ENCODE results near the gene DEPP1.
A peak's percentile ranks its signal among the peaks of the same experiment; 100 is the strongest.

DEPP1 gene

DNA sequence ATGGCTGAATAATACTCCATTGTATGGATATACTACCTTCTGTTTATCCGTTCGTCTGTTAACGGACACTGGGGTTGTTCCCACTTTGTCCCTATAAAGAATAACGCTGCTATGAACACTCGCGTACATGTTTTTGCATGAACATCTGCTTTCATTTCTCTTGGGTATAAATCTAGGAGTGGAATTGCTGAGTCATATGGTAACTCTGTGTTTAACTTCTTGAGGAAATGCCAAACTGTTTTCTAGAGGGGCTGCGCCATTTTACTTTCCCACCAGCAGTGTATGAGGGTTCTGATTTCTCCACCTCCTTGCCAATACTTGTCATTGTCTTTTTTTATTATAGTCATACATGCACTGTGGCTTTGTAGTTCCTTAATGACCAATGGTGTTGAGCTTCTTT lies 39.7 kb downstream of the DEPP1 start:
- no peak overlapping the region for H3K27ac ChIP-seq (ENCODE audit: extremely low read depth, low read depth, low read length)
- H3K36me3 ChIP-seq (ENCODE audit: control insufficient read depth in 2 of 2, insufficient read depth in 1 of 2, low read length in 2 of 2) = no peaks in the 10 kb centered on the region
- peak; percentile 60; the same call in 1 of the 2 replicates for TF ChIP-seq ZNF140 (tag by site-specific recombination; IDR thresholded peaks at IDR 0.05)
- TF ChIP-seq, protein P1, sequence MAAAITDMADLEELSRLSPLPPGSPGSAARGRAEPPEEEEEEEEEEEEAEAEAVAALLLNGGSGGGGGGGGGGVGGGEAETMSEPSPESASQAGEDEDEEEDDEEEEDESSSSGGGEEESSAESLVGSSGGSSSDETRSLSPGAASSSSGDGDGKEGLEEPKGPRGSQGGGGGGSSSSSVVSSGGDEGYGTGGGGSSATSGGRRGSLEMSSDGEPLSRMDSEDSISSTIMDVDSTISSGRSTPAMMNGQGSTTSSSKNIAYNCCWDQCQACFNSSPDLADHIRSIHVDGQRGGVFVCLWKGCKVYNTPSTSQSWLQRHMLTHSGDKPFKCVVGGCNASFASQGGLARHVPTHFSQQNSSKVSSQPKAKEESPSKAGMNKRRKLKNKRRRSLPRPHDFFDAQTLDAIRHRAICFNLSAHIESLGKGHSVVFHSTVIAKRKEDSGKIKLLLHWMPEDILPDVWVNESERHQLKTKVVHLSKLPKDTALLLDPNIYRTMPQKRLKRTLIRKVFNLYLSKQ (tag by site-specific recombination; IDR thresholded peaks at IDR 0.05; ENCODE audit: borderline replicate concordance) = no peak
- H3K4me1 ChIP-seq (ENCODE audit: control insufficient read depth, insufficient read depth, low read length) = no peaks in the 10 kb centered on the region
- no peak overlapping the region for H3K4me3 ChIP-seq (ENCODE audit: low read depth, low read length)
- ChIA-PET CTCF (no interaction called here), POLR2A (no interaction called here)
- no peaks in the 10 kb centered on the region for H3K9me3 ChIP-seq (ENCODE audit: control insufficient read depth, insufficient read depth, low read depth, low read length)

DNA sequence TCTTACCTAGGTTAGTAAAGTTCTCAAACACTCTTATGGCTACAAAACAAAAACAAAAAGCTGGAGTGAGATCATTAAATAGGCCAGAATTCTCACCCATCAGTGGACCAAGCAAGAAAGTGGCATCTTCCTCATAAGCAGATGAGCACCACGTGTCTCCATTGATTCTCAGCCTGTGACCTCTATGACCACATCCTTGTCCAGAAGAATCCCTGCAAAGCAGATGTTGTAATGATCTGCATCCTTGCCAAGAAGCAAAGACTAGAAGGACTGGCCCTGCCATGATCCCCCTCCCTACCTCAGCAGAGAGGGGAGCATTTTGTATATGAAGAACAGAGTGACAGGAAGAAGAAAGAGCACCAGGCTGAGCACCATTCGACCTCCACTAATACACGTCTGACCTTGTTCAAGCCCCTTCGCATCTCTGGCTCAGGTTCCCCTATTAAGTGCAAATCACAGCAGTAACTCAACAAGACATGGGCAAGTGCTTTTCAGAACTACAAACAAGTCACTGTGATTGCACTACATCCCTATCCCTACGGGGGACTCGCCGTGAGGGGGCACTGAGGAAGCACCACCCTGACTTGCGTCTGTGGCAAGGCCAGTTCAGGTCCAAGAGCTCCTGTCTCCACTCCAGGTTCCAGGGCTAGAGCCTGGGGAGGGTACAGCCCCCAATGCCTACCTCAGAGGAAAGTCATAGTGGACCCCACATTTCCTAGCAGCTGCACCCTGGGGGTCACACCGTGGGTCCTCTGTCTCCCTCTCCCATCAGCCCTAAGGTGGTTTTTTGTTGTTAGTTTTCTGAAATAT lies 41.2 kb downstream of the DEPP1 start:
- H3K27ac ChIP-seq (ENCODE audit: extremely low read depth, low read depth, low read length) = no peak overlapping the region
- no peaks in the 10 kb centered on the region for H3K9me3 ChIP-seq (ENCODE audit: control insufficient read depth, insufficient read depth, low read depth, low read length)
- TF ChIP-seq, protein P2, sequence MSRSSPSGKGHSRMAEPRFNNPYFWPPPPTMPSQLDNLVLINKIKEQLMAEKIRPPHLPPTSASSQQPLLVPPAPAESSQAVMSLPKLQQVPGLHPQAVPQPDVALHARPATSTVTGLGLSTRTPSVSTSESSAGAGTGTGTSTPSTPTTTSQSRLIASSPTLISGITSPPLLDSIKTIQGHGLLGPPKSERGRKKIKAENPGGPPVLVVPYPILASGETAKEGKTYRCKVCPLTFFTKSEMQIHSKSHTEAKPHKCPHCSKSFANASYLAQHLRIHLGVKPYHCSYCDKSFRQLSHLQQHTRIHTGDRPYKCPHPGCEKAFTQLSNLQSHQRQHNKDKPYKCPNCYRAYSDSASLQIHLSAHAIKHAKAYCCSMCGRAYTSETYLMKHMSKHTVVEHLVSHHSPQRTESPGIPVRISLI (tag by site-specific recombination; IDR thresholded peaks at IDR 0.05) = no peak
- TF ChIP-seq ZNF341 (tag by site-specific recombination; IDR thresholded peaks at IDR 0.05; ENCODE audit: low read depth) = no peak
- TF ChIP-seq, protein P3, sequence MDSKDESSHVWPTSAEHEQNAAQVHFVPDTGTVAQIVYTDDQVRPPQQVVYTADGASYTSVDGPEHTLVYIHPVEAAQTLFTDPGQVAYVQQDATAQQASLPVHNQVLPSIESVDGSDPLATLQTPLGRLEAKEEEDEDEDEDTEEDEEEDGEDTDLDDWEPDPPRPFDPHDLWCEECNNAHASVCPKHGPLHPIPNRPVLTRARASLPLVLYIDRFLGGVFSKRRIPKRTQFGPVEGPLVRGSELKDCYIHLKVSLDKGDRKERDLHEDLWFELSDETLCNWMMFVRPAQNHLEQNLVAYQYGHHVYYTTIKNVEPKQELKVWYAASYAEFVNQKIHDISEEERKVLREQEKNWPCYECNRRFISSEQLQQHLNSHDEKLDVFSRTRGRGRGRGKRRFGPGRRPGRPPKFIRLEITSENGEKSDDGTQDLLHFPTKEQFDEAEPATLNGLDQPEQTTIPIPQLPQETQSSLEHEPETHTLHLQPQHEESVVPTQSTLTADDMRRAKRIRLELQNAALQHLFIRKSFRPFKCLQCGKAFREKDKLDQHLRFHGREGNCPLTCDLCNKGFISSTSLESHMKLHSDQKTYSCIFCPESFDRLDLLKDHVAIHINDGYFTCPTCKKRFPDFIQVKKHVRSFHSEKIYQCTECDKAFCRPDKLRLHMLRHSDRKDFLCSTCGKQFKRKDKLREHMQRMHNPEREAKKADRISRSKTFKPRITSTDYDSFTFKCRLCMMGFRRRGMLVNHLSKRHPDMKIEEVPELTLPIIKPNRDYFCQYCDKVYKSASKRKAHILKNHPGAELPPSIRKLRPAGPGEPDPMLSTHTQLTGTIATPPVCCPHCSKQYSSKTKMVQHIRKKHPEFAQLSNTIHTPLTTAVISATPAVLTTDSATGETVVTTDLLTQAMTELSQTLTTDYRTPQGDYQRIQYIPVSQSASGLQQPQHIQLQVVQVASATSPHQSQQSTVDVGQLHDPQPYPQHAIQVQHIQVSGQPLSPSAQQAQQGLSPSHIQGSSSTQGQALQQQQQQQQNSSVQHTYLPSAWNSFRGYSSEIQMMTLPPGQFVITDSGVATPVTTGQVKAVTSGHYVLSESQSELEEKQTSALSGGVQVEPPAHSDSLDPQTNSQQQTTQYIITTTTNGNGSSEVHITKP (tag by site-specific recombination; IDR thresholded peaks at IDR 0.05) = no peak
- no peak for TF ChIP-seq SCRT2 (tag by site-specific recombination; IDR thresholded peaks at IDR 0.05)
- no peak for TF ChIP-seq SP3 (tag by site-specific recombination; IDR thresholded peaks at IDR 0.05)
- TF ChIP-seq ZNF785 (tag by site-specific recombination; IDR thresholded peaks at IDR 0.05) = no peak
- no peak for TF ChIP-seq ZFP69B (tag by site-specific recombination; IDR thresholded peaks at IDR 0.05)
- TF ChIP-seq ZNF184 (tag by site-specific recombination; IDR thresholded peaks at IDR 0.05) = no peak
- TF ChIP-seq ZNF223 (tag by site-specific recombination; IDR thresholded peaks at IDR 0.05) = no peak
- no peak overlapping the region for H3K4me3 ChIP-seq (ENCODE audit: low read depth, low read length)
- H3K4me1 ChIP-seq (ENCODE audit: control insufficient read depth, insufficient read depth, low read length) = no peaks in the 10 kb centered on the region; the same call in 1 of the 2 replicates
- ChIA-PET CTCF (interaction anchor here (0.6 kb wide), 1 partner anchor 673 kb away, joined by 5 read pairs; no protein-coding TSS in a partner anchor), POLR2A (no interaction called here)
- H3K36me3 ChIP-seq (ENCODE audit: control insufficient read depth in 2 of 2, insufficient read depth in 1 of 2, low read length in 2 of 2) = no peaks in the 10 kb centered on the region

DNA sequence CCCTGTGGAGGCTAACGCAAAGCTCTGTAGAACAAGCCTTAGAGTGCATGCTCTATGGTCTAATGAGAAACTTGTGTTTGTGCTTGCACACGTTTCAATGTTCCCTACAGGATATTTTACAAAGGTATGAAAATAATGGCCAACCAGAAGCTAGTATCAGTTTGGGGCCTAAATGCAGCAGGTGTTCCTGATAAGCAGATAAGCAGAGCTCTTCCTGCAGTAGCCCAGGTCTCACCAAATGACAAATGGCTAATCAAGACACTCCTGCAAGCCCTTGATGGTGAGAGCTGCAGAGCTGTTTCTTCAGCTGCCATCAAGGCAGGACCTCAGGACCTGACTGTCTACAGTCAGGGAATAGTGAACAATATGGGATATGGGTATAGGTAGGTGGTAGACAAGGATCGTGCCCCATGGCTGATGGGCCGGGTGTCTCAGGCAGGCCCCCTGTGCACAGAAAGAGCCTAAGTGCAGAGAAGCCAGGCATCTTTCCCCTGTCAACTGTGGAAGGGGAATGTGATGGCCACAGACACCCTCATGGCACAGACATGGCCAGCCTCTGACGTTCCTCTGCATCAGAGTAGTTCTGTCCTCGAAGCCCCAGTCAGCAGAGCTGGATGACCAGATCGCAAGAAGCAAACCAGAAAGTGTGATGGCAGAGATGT lies 42.2 kb downstream of the DEPP1 start:
- CTCF ChIA-PET = interaction anchor here (0.6 to 1.2 kb wide), 3 partner anchors 19 to 38 kb away, joined by 3 read pairs; no protein-coding TSS in a partner anchor
- Histone ChIP-seq H3K4me3 (ENCODE audit: low read depth, low read length) (no peak overlapping the region), H3K27ac (ENCODE audit: extremely low read depth, low read depth, low read length) (no peak overlapping the region), H3K36me3 (ENCODE audit: control insufficient read depth in 2 of 2, insufficient read depth in 1 of 2, low read length in 2 of 2) (no peaks in the 10 kb centered on the region), H3K4me1 (ENCODE audit: control insufficient read depth, insufficient read depth, low read length) (no peaks in the 10 kb centered on the region; the same call in 1 of the 2 replicates), H3K9me3 (ENCODE audit: control insufficient read depth, insufficient read depth, low read depth, low read length) (no peaks in the 10 kb centered on the region)
- POLR2A ChIA-PET = interaction anchor here (0.6 kb wide), 1 partner anchor 39 kb away, joined by 5 read pairs; no protein-coding TSS in a partner anchor
- TF ChIP-seq BCL11A (tag by site-specific recombination; IDR thresholded peaks at IDR 0.05; ENCODE audit: low read depth) (no peak), ZNF2 (tag by site-specific recombination; IDR thresholded peaks at IDR 0.05) (no peak), ZNF266 (tag by site-specific recombination; IDR thresholded peaks at IDR 0.05; ENCODE audit: low read depth) (no peak), ZNF155 (tag by site-specific recombination; IDR thresholded peaks at IDR 0.05) (no peak), ZNF610 (tag by site-specific recombination; IDR thresholded peaks at IDR 0.05; ENCODE audit: borderline replicate concordance) (no peak), ZNF624 (tag by site-specific recombination; IDR thresholded peaks at IDR 0.05) (no peak), ZNF596 (tag by site-specific recombination; IDR thresholded peaks at IDR 0.05) (no peak), ZFP3 (tag by site-specific recombination; IDR thresholded peaks at IDR 0.05; ENCODE audit: low read depth) (no peak), ZNF174 (tag by site-specific recombination; IDR thresholded peaks at IDR 0.05) (no peak), ZNF707 (tag by site-specific recombination; IDR thresholded peaks at IDR 0.05) (no peak)
- TF ChIP-seq, protein P4, sequence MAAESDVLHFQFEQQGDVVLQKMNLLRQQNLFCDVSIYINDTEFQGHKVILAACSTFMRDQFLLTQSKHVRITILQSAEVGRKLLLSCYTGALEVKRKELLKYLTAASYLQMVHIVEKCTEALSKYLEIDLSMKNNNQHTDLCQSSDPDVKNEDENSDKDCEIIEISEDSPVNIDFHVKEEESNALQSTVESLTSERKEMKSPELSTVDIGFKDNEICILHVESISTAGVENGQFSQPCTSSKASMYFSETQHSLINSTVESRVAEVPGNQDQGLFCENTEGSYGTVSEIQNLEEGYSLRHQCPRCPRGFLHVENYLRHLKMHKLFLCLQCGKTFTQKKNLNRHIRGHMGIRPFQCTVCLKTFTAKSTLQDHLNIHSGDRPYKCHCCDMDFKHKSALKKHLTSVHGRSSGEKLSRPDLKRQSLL (tag by site-specific recombination; IDR thresholded peaks at IDR 0.05) = no peak
